Mesenchymal stem cell (in vitro differentiated cells and primary cell): ENCODE measurements around the gene TMEM94.

Source experiments
- DNase-seq: peaks from one replicate; pipeline ENCODE4 v3.0.0-alpha.2; 2013
- H2AFZ ChIP-seq: one replicate; pipeline ENCODE4 v1.6.1; 2013; ENCODE audit warnings: low read depth, mild to moderate bottlenecking, control low read depth, inconsistent platforms, low read length, moderate library complexity
- H2AK5ac ChIP-seq: 2 replicates; pipeline ENCODE4 v1.6.1; 2013; ENCODE audit warnings: low read length, moderate library complexity, mild to moderate bottlenecking, inconsistent platforms; ENCODE audit not compliant: severe bottlenecking
- H2BK120ac ChIP-seq: one replicate; pipeline ENCODE4 v1.6.1; 2013; ENCODE audit warnings: low read depth, mild to moderate bottlenecking, inconsistent platforms, low read length, moderate library complexity
- H2BK12ac ChIP-seq, 2 experiments: one replicate each; pipeline ENCODE4 v1.6.1; 2013; ENCODE audit warnings: inconsistent platforms in 2 of 2, low read length in 2 of 2, mild to moderate bottlenecking in 2 of 2, moderate library complexity in 2 of 2, control low read depth in 1 of 2
- H2BK15ac ChIP-seq: one replicate; pipeline ENCODE4 v1.6.1; 2013; ENCODE audit warnings: mild to moderate bottlenecking, low read depth, inconsistent platforms; ENCODE audit not compliant: poor library complexity, severe bottlenecking
- H2BK5ac ChIP-seq: 2 replicates; pipeline ENCODE4 v1.6.1; 2013; ENCODE audit warnings: low read depth, mild to moderate bottlenecking, low read length, control low read depth, inconsistent platforms; ENCODE audit not compliant: poor library complexity, severe bottlenecking
- H3K14ac ChIP-seq, 2 experiments: one replicate each; pipeline ENCODE4 v1.6.1; 2013; ENCODE audit warnings: inconsistent platforms in 2 of 2, low read length in 2 of 2, control low read depth in 1 of 2, mild to moderate bottlenecking in 1 of 2, moderate library complexity in 1 of 2
- H3K18ac ChIP-seq, 2 experiments: one replicate each; pipeline ENCODE4 v1.6.1; 2013; ENCODE audit warnings: inconsistent platforms in 2 of 2, low read length in 2 of 2, control low read depth in 1 of 2, low read depth in 1 of 2, mild to moderate bottlenecking in 1 of 2
- H3K23ac ChIP-seq, 2 experiments: one replicate each; pipeline ENCODE4 v1.6.1; 2013; ENCODE audit warnings: inconsistent platforms in 2 of 2, low read length in 2 of 2, mild to moderate bottlenecking in 2 of 2, moderate library complexity in 2 of 2, control low read depth in 1 of 2
- H3K27ac ChIP-seq: 2 replicates; pipeline ENCODE4 v1.5.1; 2013; ENCODE audit warnings: mild to moderate bottlenecking, moderate library complexity, low read length, control low read depth, inconsistent platforms; ENCODE audit not compliant: poor library complexity, severe bottlenecking
- H3K27me3 ChIP-seq, 2 experiments: 2 replicates each; pipeline versions ENCODE4 v1.6.1 to v1.7.0; 2013; ENCODE audit warnings: low read length in 2 of 2, mild to moderate bottlenecking in 2 of 2, moderate library complexity in 2 of 2, control low read depth in 1 of 2, inconsistent platforms in 1 of 2; ENCODE audit not compliant: control insufficient read depth in 1 of 2, insufficient read depth in 1 of 2
- H3K36me3 ChIP-seq, 2 experiments: 2 replicates each; pipeline versions ENCODE4 v1.6.1 to v1.7.0; 2013; ENCODE audit warnings: low read length in 2 of 2, control low read depth in 1 of 2, inconsistent platforms in 1 of 2, low read depth in 1 of 2, mild to moderate bottlenecking in 1 of 2; ENCODE audit not compliant: insufficient read depth in 2 of 2, control insufficient read depth in 1 of 2
- H3K4ac ChIP-seq, 2 experiments: one replicate each; pipeline ENCODE4 v1.6.1; 2013; ENCODE audit warnings: inconsistent platforms in 2 of 2, low read length in 2 of 2, mild to moderate bottlenecking in 2 of 2, moderate library complexity in 2 of 2, control low read depth in 1 of 2, low read depth in 1 of 2
- H3K4me1 ChIP-seq: 2 replicates; pipeline ENCODE4 v1.6.1; 2013; ENCODE audit warnings: low read depth, low read length, control low read depth; ENCODE audit not compliant: control insufficient read depth, insufficient read depth
- H3K4me2 ChIP-seq: 2 replicates; pipeline ENCODE4 v1.6.1; 2013; ENCODE audit warnings: low read length, mild to moderate bottlenecking, inconsistent platforms; ENCODE audit not compliant: poor library complexity, severe bottlenecking
- H3K4me3 ChIP-seq, 2 experiments: 2 replicates each; pipeline versions ENCODE4 v1.5.1 to v1.7.0; 2013; ENCODE audit warnings: low read length in 2 of 2, mild to moderate bottlenecking in 2 of 2, control low read depth in 1 of 2, low read depth in 1 of 2; ENCODE audit not compliant: insufficient read depth in 1 of 2
- H3K79me1 ChIP-seq: replicated peaks from 2 replicates; pipeline ENCODE4 v1.6.1; 2013; ENCODE audit warnings: mild to moderate bottlenecking, control low read depth, low read length, inconsistent platforms; ENCODE audit not compliant: poor library complexity, severe bottlenecking
- H3K9ac ChIP-seq: 2 replicates; pipeline ENCODE4 v1.7.0; 2013; ENCODE audit warnings: mild to moderate bottlenecking, low read length, moderate library complexity
- H3K9me3 ChIP-seq: 2 replicates; pipeline ENCODE4 v1.7.0; 2013; ENCODE audit warnings: mild to moderate bottlenecking, low read length; ENCODE audit not compliant: control insufficient read depth
- H4K8ac ChIP-seq: one replicate; pipeline ENCODE4 v1.6.1; 2013; ENCODE audit warnings: inconsistent platforms, mild to moderate bottlenecking, low read length, moderate library complexity
- H4K91ac ChIP-seq: one replicate; pipeline ENCODE4 v1.6.1; 2013; ENCODE audit warnings: mild to moderate bottlenecking, low read length, inconsistent platforms
- WGBS: methylation state at CpG from one replicate; pipeline ENCODE4 v1.1.7; 2013; ENCODE audit warnings: mixed read lengths; 5-methylcytosine and 5-hydroxymethylcytosine counted together

The TMEM94 gene

DNA sequence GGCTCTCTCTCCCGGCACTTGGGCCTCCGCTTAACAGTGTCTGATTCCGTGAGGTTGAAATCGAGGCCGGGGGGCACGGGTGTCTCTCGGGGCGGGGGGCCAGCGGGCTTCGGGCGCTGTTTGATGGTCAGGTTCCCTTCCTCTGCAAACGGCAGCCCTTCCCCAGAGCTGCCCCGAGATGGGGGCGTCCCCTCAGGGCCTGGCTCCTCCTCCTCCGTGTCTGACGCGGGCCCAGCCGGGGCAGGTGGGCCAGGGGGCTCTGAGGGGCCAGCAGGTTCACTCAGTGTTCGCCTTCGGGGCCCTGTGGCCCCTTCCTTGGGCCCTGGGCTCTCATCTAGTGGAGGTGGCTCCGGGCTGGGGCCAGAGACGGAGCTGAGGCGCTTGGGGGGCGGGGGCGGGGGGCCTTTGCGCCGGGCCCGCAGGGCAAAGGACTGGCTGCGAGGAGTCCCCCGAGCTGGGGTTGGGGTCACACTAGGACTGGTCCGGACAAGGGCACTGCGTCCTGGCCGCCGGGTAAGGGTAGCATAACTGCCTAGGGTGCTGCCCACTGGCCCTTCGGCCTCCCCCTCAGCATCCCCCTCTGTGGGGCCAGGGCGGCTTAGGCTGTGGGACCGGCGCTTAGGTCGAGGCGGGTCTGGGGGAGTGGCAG lies 45.8 kb downstream of the TMEM94 start:
- H3K36me3 ChIP-seq = peaks cover 57 to 98% of the 10 kb centered on the region in 2 experiments
- H3K79me1 ChIP-seq = peaks cover 1% of the 10 kb centered on the region
- no peak overlapping the region for H3K27ac ChIP-seq
- H3K23ac ChIP-seq = no peak overlapping the region
- H3K4ac ChIP-seq = no peak overlapping the region
- no peak overlapping the region for H4K8ac ChIP-seq
- H3K4me1 ChIP-seq = peaks cover 9% of the 10 kb centered on the region
- H3K27me3 ChIP-seq = no peaks in the 10 kb centered on the region
- H3K18ac ChIP-seq = no peak overlapping the region
- no peak overlapping the region for H3K9ac ChIP-seq
- no peak overlapping the region for H4K91ac ChIP-seq
- no peak overlapping the region for H3K14ac ChIP-seq
- no peak overlapping the region for H2BK120ac ChIP-seq
- DNase-seq = no peak
- H2AK5ac ChIP-seq = no peak overlapping the region
- WGBS = 93% methylated on average over 40 of the region's 40 CpGs
- H3K9me3 ChIP-seq = no peaks in the 10 kb centered on the region
- no peak overlapping the region for H2BK5ac ChIP-seq
- H2BK12ac ChIP-seq = no peak overlapping the region
- no peak overlapping the region for H2BK15ac ChIP-seq
- H3K4me2 ChIP-seq = no peak overlapping the region
- H3K4me3 ChIP-seq = no peak overlapping the region
- H2AFZ ChIP-seq = no peak overlapping the region

DNA sequence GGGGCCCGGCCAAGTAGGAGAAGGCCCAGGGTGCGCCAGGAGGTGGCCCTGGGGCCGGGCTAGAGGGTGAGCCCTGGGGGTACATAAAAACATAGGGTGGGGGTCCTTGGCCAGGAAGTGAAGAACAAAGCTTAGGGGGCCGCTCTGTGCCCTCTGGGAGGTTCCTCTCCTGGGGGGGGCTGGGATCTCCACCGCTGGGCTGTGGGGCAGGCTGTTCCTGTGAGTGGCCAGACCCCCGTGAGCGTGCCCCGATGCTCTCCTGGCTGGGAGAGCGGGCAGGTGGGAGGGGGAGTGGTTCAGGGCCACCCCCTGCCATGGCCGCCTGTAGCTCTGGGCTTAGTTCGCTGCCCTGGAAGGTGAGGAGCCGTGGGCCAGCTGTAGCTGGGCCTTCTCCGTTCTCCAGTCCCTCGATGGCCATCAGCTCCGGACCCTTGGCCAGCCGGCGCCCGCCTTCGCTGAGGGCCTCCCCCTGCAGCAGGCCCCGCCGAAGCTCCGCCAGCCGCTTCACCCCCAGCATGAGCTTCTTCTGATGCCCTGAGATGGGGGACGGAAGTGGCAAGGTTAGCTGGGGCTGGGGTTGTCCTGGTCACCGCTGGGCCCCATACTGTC lies 46.4 kb downstream of the TMEM94 start:
- no peak overlapping the region for H3K4me3 ChIP-seq

DNA sequence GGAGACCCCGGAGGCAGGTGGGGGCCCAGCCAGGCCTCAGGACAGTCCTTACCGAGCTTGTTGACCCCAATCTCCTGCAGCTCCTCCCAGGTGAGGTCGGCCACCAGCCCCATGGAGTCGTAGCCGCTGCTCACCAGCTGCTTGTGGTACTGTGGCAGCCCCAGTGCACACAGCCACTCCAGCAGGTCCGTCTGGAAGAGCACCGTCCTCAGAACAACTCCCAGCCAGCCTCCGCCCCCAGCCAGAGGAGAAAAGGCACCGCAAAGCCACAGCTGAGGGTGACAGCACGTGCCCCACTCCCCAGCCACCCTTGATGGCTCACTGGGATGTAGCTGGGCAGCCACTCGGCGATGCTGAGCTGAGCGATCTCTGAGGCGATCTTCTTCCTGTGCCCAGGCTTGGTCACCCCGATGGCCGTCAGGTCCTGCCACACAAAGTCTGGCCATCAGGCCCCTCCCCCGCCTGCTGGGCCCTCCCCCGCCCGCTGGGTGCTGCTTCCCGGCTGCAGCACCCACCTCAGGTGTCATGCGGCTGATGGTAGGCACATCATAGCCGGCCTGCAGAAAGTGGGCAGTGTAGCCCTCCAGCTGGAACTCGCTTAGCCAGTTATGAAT lies 47.0 kb downstream of the TMEM94 start:
- no peak overlapping the region for H3K18ac ChIP-seq
- H3K4ac ChIP-seq = no peak overlapping the region
- no peak overlapping the region for H2BK120ac ChIP-seq
- H3K27me3 ChIP-seq = no peaks in the 10 kb centered on the region
- no peak overlapping the region for H3K23ac ChIP-seq
- whole genome bisulfite sequencing = 89% methylated on average over 23 of the region's 23 CpGs
- no peak overlapping the region for H4K91ac ChIP-seq
- no peak overlapping the region for H2AK5ac ChIP-seq
- H2BK12ac ChIP-seq = no peak overlapping the region
- H3K9ac ChIP-seq = no peak overlapping the region
- H3K4me2 ChIP-seq = no peak overlapping the region
- peaks cover 15% of the 10 kb centered on the region for H3K4me1 ChIP-seq
- no peak for DNase-seq
- no peak overlapping the region for H3K4me3 ChIP-seq
- no peaks in the 10 kb centered on the region for H3K9me3 ChIP-seq
- H4K8ac ChIP-seq = no peak overlapping the region
- H3K27ac ChIP-seq = no peak overlapping the region
- no peak overlapping the region for H2BK5ac ChIP-seq
- H2AFZ ChIP-seq = no peak overlapping the region
- no peak overlapping the region for H2BK15ac ChIP-seq
- H3K14ac ChIP-seq = no peak overlapping the region
- peaks cover 5% of the 10 kb centered on the region for H3K79me1 ChIP-seq
- peaks cover 48 to 100% of the 10 kb centered on the region in 2 experiments for H3K36me3 ChIP-seq

More for the DNA sequence above, 46.4 kb downstream of the TMEM94 start:
- Histone ChIP-seq H2BK5ac (no peak overlapping the region), H3K27me3 (no peaks in the 10 kb centered on the region), H4K91ac (no peak overlapping the region), H2AK5ac (no peak overlapping the region), H3K4me1 (peaks cover 9% of the 10 kb centered on the region), H3K18ac (no peak overlapping the region), H2BK12ac (no peak overlapping the region), H3K36me3 (peaks cover 54 to 100% of the 10 kb centered on the region in 2 experiments), H3K27ac (no peak overlapping the region), H3K9ac (no peak overlapping the region), H3K79me1 (peaks cover 1% of the 10 kb centered on the region), H2AFZ (no peak overlapping the region), H3K23ac (no peak overlapping the region), H3K4ac (no peak overlapping the region), H3K4me2 (no peak overlapping the region), H2BK15ac (no peak overlapping the region), H2BK120ac (no peak overlapping the region), H4K8ac (no peak overlapping the region), H3K14ac (no peak overlapping the region), H3K9me3 (no peaks in the 10 kb centered on the region)
- DNase-seq = no peak
- WGBS = 97% methylated on average over 24 of the region's 25 CpGs

DNA sequence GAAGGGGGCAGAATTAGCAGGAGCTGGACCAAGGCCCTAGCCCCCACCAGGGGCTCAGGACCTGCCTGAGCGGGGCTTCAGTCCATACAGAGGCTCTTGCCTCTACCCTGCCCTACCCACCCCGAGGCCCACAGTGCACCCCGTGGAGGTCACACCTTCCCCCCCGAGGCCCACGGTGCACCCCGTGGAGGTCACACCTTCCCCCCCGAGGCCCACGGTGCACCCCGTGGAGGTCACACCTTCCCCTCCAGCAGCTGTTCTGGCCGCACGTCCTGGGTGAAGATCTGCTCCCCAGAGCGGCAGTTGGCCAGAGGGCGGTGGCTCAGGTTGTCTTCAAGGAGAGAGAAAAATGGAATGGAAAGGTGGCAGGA lies 47.5 kb downstream of the TMEM94 start:
- DNase-seq = no peak
- H3K4me3 ChIP-seq = no peak overlapping the region
- no peaks in the 10 kb centered on the region for H3K27me3 ChIP-seq
- H3K36me3 ChIP-seq = peaks cover 43 to 100% of the 10 kb centered on the region in 2 experiments
- peaks cover 16% of the 10 kb centered on the region for H3K4me1 ChIP-seq
- no peak overlapping the region for H3K9ac ChIP-seq
- no peak overlapping the region for H2BK5ac ChIP-seq
- no peak overlapping the region for H3K4ac ChIP-seq
- H4K91ac ChIP-seq = no peak overlapping the region
- no peak overlapping the region for H3K4me2 ChIP-seq
- H3K18ac ChIP-seq = no peak overlapping the region
- no peak overlapping the region for H3K23ac ChIP-seq
- no peak overlapping the region for H4K8ac ChIP-seq
- H2AFZ ChIP-seq = no peak overlapping the region
- 84% methylated on average over 9 of the region's 13 CpGs for WGBS
- no peak overlapping the region for H3K14ac ChIP-seq
- H3K27ac ChIP-seq = no peak overlapping the region
- no peak overlapping the region for H2BK12ac ChIP-seq
- H2BK15ac ChIP-seq = no peak overlapping the region
- H3K79me1 ChIP-seq = peaks cover 9% of the 10 kb centered on the region
- no peak overlapping the region for H2AK5ac ChIP-seq
- no peak overlapping the region for H2BK120ac ChIP-seq
- no peaks in the 10 kb centered on the region for H3K9me3 ChIP-seq
